Renal cortex interstitium (tissue), 11 donors: ENCODE data around the gene AMMECR1. TPM values are rescaled to one million over a fixed set of nuclear protein-coding genes. Genes with fewer than 3 reads are reported as not detected.
"Not testable (repeated sequence)": the region's sequence is repeated elsewhere in the genome, so short reads cannot be mapped to it uniquely, and the experiment has no call there.

ENCODE experiments used
- DNase-seq, 11 donors: peaks; one replicate each; pipeline ENCODE4 v3.0.0-alpha.2; 2013; ENCODE audit warnings: low read depth in 9 of 11, low spot score in 4 of 11; ENCODE audit errors: extremely low read depth in 1 of 11
- polyA plus RNA-seq, 3 donors: library from polyadenylated mRNA; unstranded; fragments of 120-200 nt; gene quantifications; one replicate each; pipeline ENCODE4 v1.2.1, GENCODE V29; 2013; ENCODE audit not compliant: insufficient read length in 3 of 3

The AMMECR1 gene
- polyA plus RNA-seq, 3 donors, result 17.1 to 20.6 (median 19.2) TPM

DNA sequence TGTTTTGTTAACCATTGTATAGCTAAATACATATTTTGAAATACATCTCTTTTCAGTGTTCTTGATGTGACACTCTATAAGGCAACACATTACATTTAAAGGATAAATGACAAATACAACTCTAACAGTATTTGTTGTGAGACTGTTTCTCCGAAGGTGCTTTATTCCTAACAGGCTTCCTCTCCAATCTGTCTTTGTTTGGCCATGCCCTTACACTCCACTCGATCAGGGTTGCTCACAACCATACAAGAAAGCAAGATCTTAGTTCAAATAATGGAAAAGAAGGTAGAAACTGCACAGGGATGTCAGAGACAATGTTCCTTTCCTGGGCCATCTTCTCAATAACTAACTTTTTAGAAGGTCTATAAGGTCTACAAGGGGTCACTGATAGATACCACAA is 36.5 kb downstream of the AMMECR1 start:
- DNase-seq, result no peak

DNA sequence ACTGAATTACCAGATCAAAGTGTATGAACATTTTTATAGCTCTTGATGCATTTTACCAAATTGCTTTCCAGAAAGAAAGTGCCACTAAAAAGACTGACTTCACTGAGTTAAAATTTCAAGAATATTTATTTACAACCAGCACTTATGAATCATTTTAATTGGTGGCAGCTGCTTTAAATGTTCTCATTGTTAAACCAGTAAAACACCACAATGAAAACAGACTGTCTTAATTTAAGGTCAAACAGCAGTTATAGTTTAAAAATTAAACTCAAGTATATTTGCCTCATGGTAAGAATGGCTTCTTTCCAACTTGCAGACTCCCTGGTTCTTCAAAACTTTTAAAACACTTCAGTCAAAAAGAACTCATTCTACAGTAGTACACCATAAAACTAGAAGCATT is 36.9 kb downstream of the AMMECR1 start:
- peak; percentile 2 to 32 (median 15) for DNase-seq

GRCh38 chrX:110277609-110278008 is 40.3 kb downstream of the AMMECR1 start:
- no peak for DNase-seq

GRCh38 chrX:110276778-110277177 is 41.1 kb downstream of the AMMECR1 start:
- DNase-seq, result no peak

DNA sequence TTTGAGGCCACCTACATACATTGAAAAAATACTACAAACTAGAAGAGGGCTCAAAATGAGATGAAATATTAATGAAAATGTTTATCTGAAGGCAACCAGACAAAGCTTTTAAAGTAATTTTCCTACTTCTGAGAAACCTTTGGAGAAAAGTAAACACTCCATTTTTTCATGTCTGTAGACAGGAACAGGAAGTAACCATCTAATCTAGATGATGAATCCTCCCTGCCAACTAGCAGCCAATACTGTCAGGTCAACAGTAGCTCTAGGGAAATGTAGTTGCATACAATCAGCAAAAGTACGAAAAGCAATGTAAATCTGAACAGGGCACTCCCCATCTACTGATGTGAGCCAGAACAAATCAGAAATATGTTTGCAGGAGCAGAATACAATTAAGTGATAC is 49.0 kb downstream of the AMMECR1 start:
- no peak for DNase-seq

GRCh38 chrX:110268395-110268794 is 49.5 kb downstream of the AMMECR1 start:
- no peak for DNase-seq

GRCh38 chrX:110267874-110268273 is 50.0 kb downstream of the AMMECR1 start:
- DNase-seq, result no peak

DNA sequence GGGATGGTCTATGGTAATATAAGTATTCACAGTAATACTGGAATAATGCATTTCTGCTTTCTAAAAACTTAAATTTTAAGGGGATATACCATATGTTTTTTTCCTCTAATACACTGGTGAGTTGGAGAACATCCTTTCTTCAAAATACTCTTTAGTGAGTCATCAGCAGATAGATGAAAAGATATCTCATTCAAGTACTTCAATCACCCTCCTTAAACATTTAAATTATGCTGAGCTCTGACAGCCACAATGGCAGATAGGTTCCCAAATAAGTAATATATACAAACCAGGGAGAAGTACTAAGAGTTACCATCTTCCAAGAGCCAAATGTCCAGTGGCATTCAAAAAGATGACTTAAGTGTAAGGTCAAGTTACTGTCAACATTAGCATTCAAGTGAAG is 52.2 kb downstream of the AMMECR1 start:
- DNase-seq, result no peak

GRCh38 chrX:110259117-110259516 is 58.8 kb downstream of the AMMECR1 start:
- no peak for DNase-seq

DNA sequence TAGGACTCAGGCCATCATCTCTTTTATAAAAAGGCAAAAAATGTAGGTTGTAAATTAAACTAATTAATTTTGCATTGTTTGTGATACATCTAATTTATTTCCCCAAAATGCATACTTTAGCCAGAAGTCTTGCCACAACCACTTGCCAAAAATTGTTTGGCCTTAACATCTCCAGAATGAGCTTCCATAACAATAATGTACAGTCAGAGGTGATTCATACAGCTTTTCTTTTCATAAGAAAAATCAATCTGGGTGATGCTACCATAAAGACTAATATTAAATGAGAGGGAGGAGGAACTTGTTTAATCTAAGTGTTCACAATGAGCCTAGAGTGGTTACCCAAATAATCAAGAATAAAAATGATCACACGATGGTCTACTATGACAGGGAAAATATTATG is 59.3 kb downstream of the AMMECR1 start:
- DNase-seq, result no peak

- DNase-seq, result no peak
These were observed 60.0 kb downstream of the AMMECR1 start for GRCh38 chrX:110257889-110258288.

- DNase-seq, result no peak
These were observed 65.2 kb downstream of the AMMECR1 start for GRCh38 chrX:110252711-110253110.

GRCh38 chrX:110251961-110252360 is 65.9 kb downstream of the AMMECR1 start:
- DNase-seq, result no peak

- no peak for DNase-seq
These were observed 66.4 kb downstream of the AMMECR1 start for GRCh38 chrX:110251526-110251925.

DNA sequence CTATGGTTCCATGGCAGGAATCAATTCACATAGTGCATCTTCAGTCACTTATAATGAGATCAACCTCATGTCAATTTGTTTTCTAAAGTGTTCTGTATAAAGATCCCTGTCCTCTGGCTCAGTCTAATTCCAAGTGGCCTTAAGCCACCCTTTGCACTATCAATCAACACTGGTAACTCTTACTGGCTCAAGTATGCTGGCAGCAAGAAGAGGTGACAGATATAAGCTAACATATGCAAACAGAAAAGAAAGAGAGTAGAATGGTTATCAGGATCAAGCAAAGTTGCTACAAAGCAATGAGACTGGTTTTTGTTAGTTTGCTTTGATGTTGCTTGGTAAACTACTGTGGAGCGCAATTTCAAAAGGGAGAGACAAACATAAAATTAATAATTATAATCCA is 67.0 kb downstream of the AMMECR1 start:
- no peak for DNase-seq

DNA sequence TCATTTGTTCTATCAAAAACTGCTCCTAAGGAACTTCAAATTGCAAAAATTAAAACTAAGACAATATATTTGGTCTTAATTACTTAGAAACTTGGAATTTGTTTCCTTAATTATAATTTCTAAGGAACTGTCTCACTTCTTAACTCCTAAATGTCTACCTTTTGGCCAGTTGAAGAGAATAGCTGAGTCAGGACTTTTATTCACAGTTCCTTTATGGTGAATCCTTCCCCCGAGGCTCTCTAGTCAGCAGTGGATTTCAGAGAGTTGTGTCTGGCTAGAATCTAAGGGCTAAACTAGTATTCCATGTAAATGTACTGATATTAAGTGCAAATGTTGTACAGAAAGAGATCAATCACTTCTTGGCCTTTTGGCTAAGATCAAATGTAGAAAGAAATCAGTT is 69.3 kb downstream of the AMMECR1 start:
- DNase-seq, result no peak

GRCh38 chrX:110245011-110245410 is 72.9 kb downstream of the AMMECR1 start:
- no peak for DNase-seq

- no peak for DNase-seq
These were observed 75.5 kb downstream of the AMMECR1 start for GRCh38 chrX:110242371-110242770.

GRCh38 chrX:110241816-110242215 is 76.1 kb downstream of the AMMECR1 start:
- no peak for DNase-seq

- DNase-seq, result not testable (repeated sequence)
These were observed 79.6 kb downstream of the AMMECR1 start for GRCh38 chrX:110238259-110238658.

- not testable (repeated sequence) for DNase-seq
These were observed 86.4 kb downstream of the AMMECR1 start for GRCh38 chrX:110231485-110231884.
